PC-9 (cell line): ENCODE data around the gene RDM1. TPM values are rescaled to one million over a fixed set of nuclear protein-coding genes. Genes with fewer than 3 reads are reported as not detected.

Experiments
- BruUV-seq: library from RNA; stranded (reverse); fragments of 400-500 nt; replicated peaks from 2 replicates; lab custom pipeline; 2021; lab: Mats Ljungman, UMichigan
- CTCF ChIA-PET: fragments of 300-600 bp; sonication (Branson Sonifier 250); formaldehyde crosslinking; loops from one replicate; lab custom pipeline; 2022; ENCODE audit warnings: antibody characterized with exemption; lab: Charles Lee
- POLR2A ChIA-PET: fragments of 300-600 bp; sonication (Branson Sonifier 250); formaldehyde crosslinking; loops from one replicate; lab custom pipeline; 2022; ENCODE audit warnings: antibody characterized with exemption; ENCODE audit not compliant: unreplicated experiment; lab: Charles Lee
- DNase-seq, 2 experiments: peaks; one replicate each; pipeline versions ENCODE4 v3.0.0 to v3.0.0-alpha.2; 2015 to 2022; ENCODE audit warnings: mixed read lengths in 1 of 2
- H2AFZ ChIP-seq: fragments of 200-600 bp; sonication (generic); 2 replicates; pipeline ENCODE4 v1.8.1; 2017; ENCODE audit warnings: antibody characterized with exemption
- H3F3A ChIP-seq: fragments of 200-600 bp; sonication (generic); 2 replicates; pipeline ENCODE4 v1.8.1; 2017; ENCODE audit warnings: antibody characterized with exemption, mild to moderate bottlenecking, low read depth; ENCODE audit not compliant: insufficient read depth
- H3K27ac ChIP-seq: fragments of 200-600 bp; sonication (generic); 2 replicates; pipeline ENCODE4 v1.6.1; 2016; ENCODE audit warnings: mixed run types
- H3K27me3 ChIP-seq: fragments of 200-600 bp; sonication (generic); 2 replicates; pipeline ENCODE4 v1.6.1; 2016; ENCODE audit warnings: low read depth, mixed run types; ENCODE audit not compliant: insufficient read depth
- H3K36me3 ChIP-seq: fragments of 200-600 bp; sonication (generic); 2 replicates; pipeline ENCODE4 v1.6.1; 2016; ENCODE audit warnings: low read depth, mixed run types
- H3K4me1 ChIP-seq: fragments of 200-600 bp; sonication (generic); replicated peaks from 2 replicates; pipeline ENCODE4 v1.6.1; 2016; ENCODE audit warnings: mixed run types; ENCODE audit not compliant: insufficient read depth
- H3K4me2 ChIP-seq: fragments of 200-600 bp; sonication (generic); 2 replicates; pipeline ENCODE4 v1.6.1; 2017; ENCODE audit warnings: mixed run types
- H3K4me3 ChIP-seq: fragments of 200-600 bp; sonication (generic); 2 replicates; pipeline ENCODE4 v1.6.1; 2016; ENCODE audit warnings: mixed run types
- H3K79me2 ChIP-seq: fragments of 200-600 bp; sonication (generic); 2 replicates; pipeline ENCODE4 v1.6.1; 2017; ENCODE audit warnings: low read depth, mixed run types
- H3K9me2 ChIP-seq: fragments of 200-600 bp; sonication (generic); 2 replicates; pipeline ENCODE4 v1.8.1; 2017; ENCODE audit warnings: mild to moderate bottlenecking; ENCODE audit not compliant: insufficient read depth
- H3K9me3 ChIP-seq: fragments of 200-600 bp; sonication (generic); 2 replicates; pipeline ENCODE4 v1.8.1; 2016; ENCODE audit warnings: low read depth; ENCODE audit not compliant: insufficient read depth
- H4K20me1 ChIP-seq: fragments of 200-600 bp; sonication (generic); 2 replicates; pipeline ENCODE4 v1.8.1; 2017; ENCODE audit not compliant: insufficient read depth
- CTCF ChIP-seq: fragments of 200-600 bp; sonication (generic); conservative IDR thresholded peaks from 2 replicates; pipeline ENCODE4 v1.6.1; 2017; ENCODE audit warnings: mixed run types, antibody characterized with exemption, mild to moderate bottlenecking, moderate library complexity
- EZH2 ChIP-seq: fragments of 200-600 bp; sonication (generic); IDR thresholded peaks from 2 replicates; pipeline ENCODE4 v1.8.0; 2017; ENCODE audit warnings: antibody characterized with exemption, low read depth
- intact Hi-C: fragments of 100-400 bp; cut with micrococcal nuclease; formaldehyde crosslinking; loops from one replicate; pipeline ENCODE4 v1.10.0; 2022; ENCODE audit not compliant: unreplicated experiment
- total RNA-seq: library from RNA; stranded (reverse); gene quantifications from 2 replicates; pipeline ENCODE4 v1.2.3, GENCODE V29; 2021

Gene RDM1
- total RNA-seq, 1 experiment from 2014 or later = 14.5 TPM

DNA sequence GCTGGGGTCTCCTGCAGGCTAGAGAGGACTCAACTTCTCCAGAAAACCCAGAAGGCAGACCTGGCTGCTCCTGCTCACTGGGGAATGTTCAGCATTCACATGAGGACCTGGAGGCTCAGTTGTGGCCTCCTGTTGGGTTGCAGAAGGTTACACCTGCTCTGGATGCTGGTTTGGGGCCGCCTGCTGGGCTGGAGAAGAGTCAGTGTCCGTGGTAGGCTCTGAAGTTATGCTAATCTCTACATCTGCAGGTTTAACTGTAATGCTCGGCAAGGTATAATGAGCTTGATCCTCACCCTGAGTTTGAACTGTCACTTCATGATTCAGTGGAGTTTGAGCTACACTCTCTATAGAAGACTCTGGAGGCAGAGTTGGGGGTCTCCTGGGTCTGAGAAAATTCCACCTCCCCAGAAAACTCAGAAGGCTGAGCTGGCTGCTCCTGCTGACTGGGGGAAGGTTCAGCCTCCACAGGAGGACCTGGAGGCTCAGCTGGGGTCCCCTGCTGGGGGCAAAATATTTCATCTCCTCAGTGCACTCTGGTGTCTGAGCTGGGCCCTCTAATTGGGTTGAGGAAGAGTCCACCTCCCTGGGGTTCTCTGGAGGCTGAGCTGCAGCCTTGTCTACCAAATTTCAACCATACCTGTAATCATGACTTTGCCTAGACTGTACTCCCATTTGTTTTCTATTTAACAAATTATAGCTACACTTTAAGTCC is 23.5 kb downstream of the RDM1 start:
- POLR2A ChIA-PET = no interaction called here
- CTCF ChIA-PET = no interaction called here

DNA sequence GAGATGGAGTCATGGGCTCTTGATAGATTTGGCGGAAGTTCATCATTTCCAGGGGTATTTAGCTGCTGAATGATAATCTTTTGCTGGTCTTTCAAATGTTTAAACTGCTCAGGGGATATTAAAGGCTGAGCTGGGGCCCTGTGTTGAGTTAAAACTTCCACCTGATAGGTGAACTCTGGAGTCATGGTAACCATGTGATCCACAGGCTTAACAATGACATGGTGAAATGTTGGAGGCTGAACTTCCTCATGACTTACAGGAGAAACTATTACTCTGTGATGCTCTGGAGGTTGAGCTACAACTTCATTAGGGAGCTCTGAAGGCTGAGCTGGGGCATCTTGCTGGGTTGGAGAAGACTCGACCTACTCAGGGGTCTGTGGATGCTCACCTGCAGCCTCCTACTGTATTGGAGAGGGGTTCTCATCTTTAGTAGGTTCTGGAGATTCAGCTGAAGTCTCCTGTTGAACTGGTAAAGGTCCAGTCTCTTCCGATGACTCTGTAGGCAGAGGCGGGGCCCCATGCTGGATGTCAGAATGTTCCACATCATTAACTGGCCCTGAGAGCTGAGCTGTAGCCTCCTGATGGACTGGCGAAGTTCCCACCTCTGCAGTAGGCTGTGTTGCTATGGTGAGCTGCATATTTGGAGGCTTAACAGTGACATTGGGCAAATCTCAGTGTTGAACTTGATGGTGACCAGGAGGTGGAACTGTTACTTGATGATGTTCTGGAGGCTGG is 24.2 kb downstream of the RDM1 start:
- Histone ChIP-seq H3K4me2 (no peak overlapping the region), H3K9me3 (no peaks in the 10 kb centered on the region), H3F3A (no peaks in the 10 kb centered on the region), H3K27me3 (peaks cover 19% of the 10 kb centered on the region), H3K27ac (no peak overlapping the region), H3K4me3 (no peak overlapping the region), H3K79me2 (no peaks in the 10 kb centered on the region), H3K4me1 (no peaks in the 10 kb centered on the region), H3K9me2 (no peaks in the 10 kb centered on the region), H4K20me1 (no peaks in the 10 kb centered on the region), H2AFZ (no peak overlapping the region), H3K36me3 (no peaks in the 10 kb centered on the region)
- intact Hi-C loops = no loop called here
- CTCF ChIA-PET = no interaction called here
- no peak for DNase-seq
- TF ChIP-seq EZH2 = no peak
- no peak for TF ChIP-seq CTCF
- POLR2A ChIA-PET = no interaction called here
- no TSS peak for BruUV-seq

More for the DNA sequence above, 23.5 kb downstream of the RDM1 start:
- Histone ChIP-seq H3K9me2 (no peaks in the 10 kb centered on the region), H3K4me3 (no peak overlapping the region), H3K36me3 (no peaks in the 10 kb centered on the region), H2AFZ (no peak overlapping the region), H3K4me1 (no peaks in the 10 kb centered on the region), H3K27me3 (peaks cover 19% of the 10 kb centered on the region), H3K27ac (no peak overlapping the region), H3F3A (no peaks in the 10 kb centered on the region), H3K79me2 (no peaks in the 10 kb centered on the region), H4K20me1 (no peaks in the 10 kb centered on the region), H3K4me2 (no peak overlapping the region), H3K9me3 (no peaks in the 10 kb centered on the region)
- DNase-seq = no peak
- intact Hi-C loops = no loop called here
- no TSS peak for BruUV-seq
- no peak for TF ChIP-seq CTCF
- no peak for TF ChIP-seq EZH2

DNA sequence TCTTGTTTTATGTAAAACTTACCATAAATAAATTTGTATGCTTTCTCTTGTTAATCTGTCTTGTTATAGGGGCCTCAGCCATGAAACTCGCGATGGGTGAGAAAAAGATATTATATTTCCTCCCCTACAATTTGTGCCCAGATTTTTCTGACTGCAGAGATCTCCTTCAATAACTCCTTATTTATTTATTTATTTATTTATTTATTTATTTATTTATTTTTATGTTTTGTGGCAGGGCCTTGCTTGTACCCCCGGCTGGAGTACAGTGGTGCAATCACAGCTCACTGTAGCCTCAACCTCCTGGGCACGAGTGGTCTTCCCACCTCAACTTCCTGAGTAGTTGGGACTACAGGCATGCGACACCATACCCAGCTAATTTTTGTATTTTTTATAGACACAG is 27.1 kb downstream of the RDM1 start:
- Histone ChIP-seq H3K4me2 (no peak overlapping the region), H3F3A (no peaks in the 10 kb centered on the region), H3K9me3 (no peaks in the 10 kb centered on the region), H3K36me3 (no peaks in the 10 kb centered on the region), H3K9me2 (no peaks in the 10 kb centered on the region), H3K4me1 (no peaks in the 10 kb centered on the region), H3K4me3 (no peak overlapping the region), H3K27ac (no peak overlapping the region), H3K27me3 (peaks cover 13% of the 10 kb centered on the region), H3K79me2 (no peaks in the 10 kb centered on the region), H4K20me1 (no peaks in the 10 kb centered on the region), H2AFZ (no peak overlapping the region)
- intact Hi-C loops = no loop called here
- CTCF ChIA-PET = no interaction called here
- DNase-seq = no peak
- TF ChIP-seq CTCF = no peak
- no peak for TF ChIP-seq EZH2
- no TSS peak for BruUV-seq
- POLR2A ChIA-PET = no interaction called here
